NCI-H446 treated with DMSO at 0.1 percent for 48 hours (cell line): ENCODE data around the gene SLC20A1.
"Not testable (repeated sequence)": the region's sequence is repeated elsewhere in the genome, so short reads cannot be mapped to it uniquely, and the experiment has no call there.

ENCODE experiments used
- DNase-seq: peaks from one replicate; lab custom pipeline; 2025; lab: John Stamatoyannopoulos, UW

SLC20A1 gene

GRCh38 chr2:112645310-112646101, at the start of gene SLC20A1:
Gene SLC20A1 (plus strand): TSS chr2:112645939. CDS start chr2:112646829, 890 bp downstream.
- DNase-seq = peak; percentile 84

DNA sequence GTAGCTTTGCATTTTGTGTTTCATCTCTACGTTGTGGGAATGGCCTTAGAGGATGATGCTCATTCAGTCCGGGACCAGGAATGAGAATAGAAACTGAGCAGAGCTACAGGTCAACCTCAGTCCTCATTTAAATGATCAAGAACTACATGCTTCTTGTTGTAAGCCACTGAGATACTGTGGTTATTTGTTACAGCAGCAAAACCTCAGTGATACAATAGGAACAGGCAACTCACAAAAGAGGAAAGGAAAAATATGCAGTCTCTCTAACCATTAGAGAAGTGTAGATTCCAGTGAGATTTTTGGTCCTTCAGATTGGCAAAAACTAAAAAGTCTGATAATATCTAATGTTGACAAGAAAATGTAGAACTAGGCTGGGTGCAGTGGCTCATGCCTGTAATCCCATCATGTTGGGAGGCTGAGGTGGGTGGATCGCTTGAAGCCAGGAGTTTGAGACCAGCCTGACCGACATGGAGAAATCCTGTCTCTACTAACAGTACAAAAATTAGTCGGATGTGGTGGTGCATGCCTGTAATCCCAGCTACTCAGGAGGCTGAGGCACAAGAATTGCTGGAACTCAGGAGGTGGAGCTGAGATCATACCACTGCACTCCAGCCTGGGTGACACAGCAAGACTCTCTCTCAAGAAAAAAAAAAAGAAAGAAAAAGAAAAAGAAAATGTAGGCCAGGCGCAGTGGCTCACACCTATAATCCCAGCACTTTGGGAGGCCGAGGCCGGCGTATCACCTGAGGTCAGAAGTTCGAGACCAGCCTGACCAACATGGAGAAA, 48.0 kb upstream of the SLC20A1 start:
- DNase-seq = no peak

GRCh38 chr2:112600634-112601033, 45.1 kb upstream of the SLC20A1 start:
- no peak for DNase-seq

DNA sequence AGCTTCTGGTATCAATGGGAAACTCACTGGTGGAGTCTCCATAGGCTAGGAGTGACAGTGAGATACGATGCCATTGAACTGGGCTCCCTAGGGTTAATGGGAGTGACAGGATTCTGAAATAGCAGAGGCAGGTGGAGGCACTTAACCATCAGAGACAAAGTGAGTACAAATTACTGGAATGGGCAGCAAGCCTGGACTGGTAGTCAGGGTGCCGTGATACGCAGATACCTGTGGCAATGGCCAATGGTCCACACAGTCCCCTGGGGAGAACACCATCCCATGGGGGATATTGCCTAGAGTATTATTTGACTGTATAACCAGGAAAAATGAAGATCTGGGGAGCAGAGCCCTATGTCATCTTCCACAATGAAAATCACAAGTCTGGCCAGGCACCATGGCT, 44.0 kb upstream of the SLC20A1 start:
- no peak for DNase-seq

DNA sequence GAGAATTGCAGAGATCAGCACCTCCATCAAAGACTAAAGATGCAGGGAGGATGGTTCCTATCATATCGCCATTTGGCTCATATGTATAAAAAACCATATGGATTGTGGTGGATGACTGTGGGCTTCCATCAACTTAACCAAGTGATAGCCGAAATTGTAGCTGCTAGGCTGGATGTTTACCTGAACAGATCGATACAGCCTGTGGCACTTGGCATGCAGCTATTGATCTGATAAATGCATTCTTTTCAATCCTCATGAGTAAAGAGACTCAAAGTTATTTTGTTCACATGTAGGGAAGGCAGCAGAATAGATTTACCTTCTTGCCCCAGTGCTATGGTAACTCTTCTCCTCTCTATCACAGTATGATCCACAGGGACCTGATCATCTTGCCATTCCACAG, 42.8 kb upstream of the SLC20A1 start:
- DNase-seq = no peak

GRCh38 chr2:112603731-112604130, 42.0 kb upstream of the SLC20A1 start:
- DNase-seq = no peak

GRCh38 chr2:112604952-112605351, 40.8 kb upstream of the SLC20A1 start:
- DNase-seq = no peak

DNA sequence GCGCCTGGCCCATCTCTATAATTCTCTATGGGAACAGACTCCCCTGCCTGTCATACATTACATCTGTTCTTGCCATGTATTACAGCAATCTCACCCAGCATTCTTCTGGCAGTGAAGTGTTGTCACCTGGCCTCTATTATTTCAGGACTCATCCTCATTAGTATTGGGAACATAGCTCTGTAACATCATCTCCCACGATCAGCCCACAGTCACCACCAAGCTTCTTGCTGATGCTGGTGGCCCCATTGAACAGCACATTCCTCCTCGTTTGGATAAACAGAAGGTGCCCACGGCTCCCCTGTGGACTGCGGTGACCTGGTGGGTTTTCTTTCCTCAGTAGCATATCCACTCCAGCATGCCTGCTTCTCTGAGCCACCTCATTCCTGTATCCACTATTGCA, 39.8 kb upstream of the SLC20A1 start:
- DNase-seq = no peak

DNA sequence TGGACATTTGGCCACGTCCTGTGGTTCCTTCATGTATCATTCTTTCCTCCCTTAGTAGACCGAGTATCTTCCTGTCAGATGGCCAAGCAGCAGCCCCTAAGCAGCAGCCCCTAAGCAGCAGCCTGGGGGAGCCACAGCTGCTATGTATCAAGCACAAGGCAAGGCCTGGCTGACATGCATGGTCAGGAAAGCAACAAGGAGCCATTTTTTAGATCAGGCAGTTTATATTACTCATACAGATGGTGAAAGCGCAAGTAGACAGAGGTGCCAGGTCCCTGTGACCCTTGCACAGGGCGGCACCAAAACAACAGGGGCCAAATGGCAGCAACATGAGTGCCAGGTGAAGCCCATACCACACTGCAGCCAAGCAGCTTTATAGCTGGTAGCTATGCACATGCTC, 39.2 kb upstream of the SLC20A1 start:
- DNase-seq = no peak

DNA sequence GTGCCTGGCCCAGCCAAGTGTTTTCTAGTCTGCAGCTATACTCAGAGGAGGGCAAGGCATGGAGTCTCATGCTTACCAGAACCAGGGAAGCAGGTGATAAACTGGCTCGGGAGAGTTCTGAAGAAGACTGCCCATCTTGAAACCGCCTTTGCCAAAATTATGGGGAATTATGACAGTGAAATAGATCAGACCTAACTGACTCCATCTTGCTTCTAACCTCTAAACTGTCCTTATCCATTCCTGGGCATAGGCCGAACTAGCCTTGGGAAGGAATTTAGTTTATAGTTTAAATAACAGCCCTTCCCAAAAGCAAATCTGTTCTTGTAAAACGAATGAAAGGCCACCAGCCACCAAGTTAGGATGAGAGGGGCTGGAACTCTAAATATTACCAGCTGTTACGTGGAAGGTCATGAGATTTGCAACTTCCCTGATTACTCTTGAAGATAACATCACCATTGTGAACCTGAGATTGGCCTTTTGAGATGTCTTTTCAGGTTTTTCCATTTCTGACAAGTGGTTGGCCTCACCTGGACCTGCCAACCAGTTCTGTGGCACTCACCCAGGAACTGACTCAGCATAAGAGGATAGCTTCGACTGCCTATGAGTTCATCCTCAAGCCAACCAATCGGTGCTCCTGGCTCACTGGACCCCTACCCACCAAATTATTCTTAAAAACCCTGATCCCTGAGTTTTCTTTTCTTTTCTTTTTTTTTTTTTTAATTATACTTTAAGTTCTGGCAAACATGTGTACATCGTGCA, 37.9 kb upstream of the SLC20A1 start:
- no peak for DNase-seq

DNA sequence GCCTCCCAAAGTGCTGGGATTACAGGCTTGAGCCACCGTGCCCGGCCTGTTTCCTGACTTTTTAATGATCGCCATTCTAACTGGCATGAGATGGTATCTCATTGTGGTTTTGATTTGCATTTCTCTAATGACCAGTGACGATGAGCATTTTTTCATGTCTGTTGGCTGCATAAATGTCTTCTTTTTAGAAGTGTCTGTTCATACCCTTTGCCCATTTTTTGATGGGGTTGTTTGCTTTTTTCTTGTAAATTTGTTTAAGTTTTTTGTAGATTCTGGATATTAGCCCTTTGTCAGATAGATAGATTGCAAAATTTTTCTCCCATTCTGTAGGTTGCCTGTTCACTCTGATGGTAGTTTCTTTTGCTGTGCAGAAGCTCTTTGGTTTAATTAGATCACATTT, 36.4 kb upstream of the SLC20A1 start:
- not testable (repeated sequence) for DNase-seq

DNA sequence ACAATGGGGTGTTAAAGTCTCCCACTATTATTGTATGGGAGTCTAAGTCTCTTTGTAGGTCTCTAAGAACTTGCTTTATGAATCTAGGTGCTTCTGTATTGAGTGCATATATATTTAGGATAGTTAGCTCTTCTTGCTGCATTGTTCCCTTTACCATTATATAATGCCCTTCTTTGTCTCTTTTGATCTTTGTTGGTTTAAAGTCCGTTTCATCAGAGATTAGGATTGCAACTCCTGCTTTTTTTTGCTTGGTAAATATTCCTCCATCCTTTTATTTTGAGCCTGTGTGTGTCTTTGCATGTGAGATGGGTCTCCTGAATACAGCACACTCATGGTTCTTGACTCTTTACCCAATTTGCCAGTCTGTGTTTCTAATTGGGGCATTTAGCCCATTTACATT, 33.5 kb upstream of the SLC20A1 start:
- not testable (repeated sequence) for DNase-seq

- no peak for DNase-seq
These were observed 31.4 kb upstream of the SLC20A1 start for GRCh38 chr2:112614201-112614840.

DNA sequence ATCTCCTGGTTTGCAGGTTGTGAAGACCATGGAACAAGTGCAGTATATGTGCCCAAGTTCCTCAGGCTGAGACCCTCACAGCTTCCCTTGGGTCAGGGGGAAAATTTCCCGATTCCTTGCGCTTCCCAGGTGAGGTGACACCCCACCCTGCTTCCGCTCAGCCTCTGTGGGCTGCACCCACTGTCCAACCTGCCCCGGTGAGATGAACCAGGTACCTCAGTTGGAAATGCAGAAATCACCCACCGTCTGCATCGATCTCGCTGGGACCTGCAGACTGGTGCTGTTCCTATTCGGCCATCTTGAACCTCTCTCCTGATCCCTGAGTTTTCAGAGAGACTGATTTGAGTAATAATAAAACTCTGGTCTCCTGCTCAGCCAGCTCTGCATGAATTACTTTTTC, 30.7 kb upstream of the SLC20A1 start:
- no peak for DNase-seq

DNA sequence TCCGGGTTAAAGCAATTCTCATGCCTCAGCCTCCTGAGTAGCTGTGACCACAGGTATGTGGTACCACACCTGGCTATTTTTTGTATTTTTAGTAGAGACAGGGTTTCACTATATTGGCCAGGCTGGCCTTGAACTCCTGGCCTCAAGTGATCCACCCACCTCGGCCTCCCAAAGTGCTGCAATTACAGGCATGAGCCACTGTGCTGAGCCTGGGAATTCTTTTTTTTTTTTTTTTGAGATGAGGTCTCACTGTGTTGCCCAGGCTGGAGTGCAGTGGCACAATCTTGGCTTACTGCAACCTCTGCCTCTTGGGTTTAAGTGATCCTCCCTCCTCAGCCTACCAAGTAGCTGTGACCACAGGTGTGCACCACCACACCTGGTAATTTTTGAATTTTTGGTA, 29.9 kb upstream of the SLC20A1 start:
- DNase-seq = not testable (repeated sequence)

- DNase-seq = no peak
These were observed 27.4 kb upstream of the SLC20A1 start for GRCh38 chr2:112618383-112618782.

DNA sequence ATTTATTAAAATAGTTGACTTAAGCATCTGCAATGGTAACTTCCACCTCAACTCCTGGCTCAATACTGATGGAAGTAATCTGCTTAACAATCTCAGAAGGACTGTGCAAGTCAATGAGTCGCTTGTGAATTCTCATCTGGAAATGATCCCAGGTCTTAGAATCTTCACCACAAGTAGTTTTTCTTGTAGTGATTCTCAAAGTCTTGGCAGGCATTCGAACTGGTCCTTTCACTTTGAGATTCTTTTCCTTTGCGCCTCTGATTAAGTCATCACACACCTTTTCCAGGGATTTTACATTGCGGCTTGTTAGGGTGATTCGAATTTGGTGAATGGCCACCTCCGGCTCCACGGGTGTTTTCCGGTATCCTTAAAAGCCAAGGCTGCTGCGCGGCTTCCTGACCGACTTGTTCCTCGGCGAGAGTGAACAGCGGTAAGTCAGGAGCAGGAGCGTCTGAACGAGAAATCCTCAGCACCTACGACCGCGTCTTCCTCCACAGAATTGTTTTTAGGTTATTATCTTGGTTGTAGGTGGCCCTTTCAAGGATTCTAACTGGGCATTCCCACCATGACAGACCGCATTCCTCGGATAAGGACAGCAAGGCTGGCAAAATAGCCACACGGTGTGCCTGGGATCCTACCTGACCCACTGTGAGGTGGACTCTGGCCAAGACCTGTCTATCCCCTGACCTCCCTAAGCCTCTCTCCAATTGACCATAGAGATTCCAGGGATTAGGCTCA, 23.8 kb upstream of the SLC20A1 start:
- DNase-seq = no peak

DNA sequence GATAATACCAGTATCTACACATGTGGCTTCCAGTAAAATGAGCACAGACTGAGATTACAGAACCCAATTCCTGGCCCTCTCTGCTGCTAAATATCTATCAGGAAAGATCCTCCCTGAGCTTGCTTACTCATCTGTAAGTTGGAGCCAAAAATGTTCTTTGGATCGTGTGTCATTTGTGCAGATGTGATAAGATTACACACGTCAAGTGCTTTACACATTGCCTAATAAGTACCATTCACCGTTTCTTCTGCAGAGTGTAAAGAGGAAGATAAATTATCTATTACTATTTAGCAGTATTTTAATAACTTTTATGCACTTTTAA, 23.2 kb upstream of the SLC20A1 start:
- DNase-seq = no peak

DNA sequence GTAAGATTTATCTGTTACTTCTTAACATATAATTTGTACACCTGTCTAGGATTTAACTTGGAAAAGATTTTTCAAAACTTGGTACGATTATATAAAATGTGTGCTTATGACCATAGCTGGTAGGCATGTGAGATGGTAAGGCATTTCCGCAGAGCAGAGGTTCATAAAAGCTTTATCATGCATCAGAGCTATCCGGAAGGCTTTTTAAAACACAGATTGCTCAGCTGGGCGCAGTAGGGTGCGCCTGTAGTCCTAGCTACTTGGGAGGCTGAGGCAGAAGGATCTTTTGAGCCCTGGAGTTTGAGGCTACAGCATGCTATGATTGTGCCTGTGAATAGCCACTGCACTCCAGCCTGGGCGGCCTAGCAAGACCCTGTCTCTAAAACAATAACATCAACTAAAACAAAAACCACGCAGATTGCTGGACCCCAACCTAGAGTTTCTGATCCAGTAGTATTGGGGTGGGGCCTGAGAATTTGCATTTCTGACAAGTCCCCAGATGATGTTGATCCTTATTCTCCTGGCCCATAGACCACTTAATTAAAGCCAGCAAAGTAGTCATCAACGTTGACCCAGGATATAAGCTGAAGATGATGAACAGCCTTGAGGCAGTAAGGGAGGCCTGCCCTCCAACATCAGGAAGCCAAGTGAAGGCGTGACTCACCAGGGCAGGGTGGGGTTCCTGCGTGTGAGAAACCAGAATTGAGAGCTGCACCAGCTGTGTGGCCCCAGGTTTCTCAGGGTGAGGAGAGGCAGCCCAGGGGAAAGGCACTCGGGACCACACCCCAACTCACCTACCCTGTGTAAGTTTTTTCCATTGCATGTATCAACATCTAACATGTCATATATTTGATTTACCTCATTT, 21.6 kb upstream of the SLC20A1 start:
- no peak for DNase-seq

GRCh38 chr2:112625474-112626114, 20.1 kb upstream of the SLC20A1 start:
- DNase-seq = no peak
